ENCODE data around the gene CMPK1.

Gene CMPK1

DNA sequence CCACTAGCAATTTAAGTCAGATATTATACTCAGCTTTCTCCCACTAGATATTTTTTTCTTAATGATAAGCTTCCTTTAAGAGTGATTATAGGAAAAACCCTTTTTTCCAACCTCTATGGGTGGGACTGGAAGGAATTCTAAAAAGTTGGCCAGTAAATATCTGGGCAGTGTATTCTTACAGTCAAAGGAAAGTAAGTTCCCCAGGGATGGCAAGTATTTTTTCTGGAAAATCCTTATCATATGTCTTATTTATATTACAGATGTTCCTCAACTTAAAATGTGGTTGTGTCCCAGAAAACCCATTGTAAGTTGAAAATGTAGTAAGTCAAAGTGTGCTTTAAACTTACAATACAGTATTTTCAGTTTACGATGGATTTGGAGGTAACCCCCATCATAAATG is 29.2 kb downstream of the CMPK1 start:
- TF ChIP-seq, protein P1, sequence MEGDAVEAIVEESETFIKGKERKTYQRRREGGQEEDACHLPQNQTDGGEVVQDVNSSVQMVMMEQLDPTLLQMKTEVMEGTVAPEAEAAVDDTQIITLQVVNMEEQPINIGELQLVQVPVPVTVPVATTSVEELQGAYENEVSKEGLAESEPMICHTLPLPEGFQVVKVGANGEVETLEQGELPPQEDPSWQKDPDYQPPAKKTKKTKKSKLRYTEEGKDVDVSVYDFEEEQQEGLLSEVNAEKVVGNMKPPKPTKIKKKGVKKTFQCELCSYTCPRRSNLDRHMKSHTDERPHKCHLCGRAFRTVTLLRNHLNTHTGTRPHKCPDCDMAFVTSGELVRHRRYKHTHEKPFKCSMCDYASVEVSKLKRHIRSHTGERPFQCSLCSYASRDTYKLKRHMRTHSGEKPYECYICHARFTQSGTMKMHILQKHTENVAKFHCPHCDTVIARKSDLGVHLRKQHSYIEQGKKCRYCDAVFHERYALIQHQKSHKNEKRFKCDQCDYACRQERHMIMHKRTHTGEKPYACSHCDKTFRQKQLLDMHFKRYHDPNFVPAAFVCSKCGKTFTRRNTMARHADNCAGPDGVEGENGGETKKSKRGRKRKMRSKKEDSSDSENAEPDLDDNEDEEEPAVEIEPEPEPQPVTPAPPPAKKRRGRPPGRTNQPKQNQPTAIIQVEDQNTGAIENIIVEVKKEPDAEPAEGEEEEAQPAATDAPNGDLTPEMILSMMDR (IDR thresholded peaks at IDR 0.05; ENCODE audit: low read depth, low read length, poor library complexity, severe bottlenecking): no peak
- no peak for TF ChIP-seq EZH2phosphoT487 (IDR thresholded peaks at IDR 0.05; ENCODE audit: borderline replicate concordance, low read length)
- Histone ChIP-seq H3K79me2 (ENCODE audit: control insufficient read depth, low read length) (peaks cover 61% of the 10 kb centered on the region), H3K9me2 (replicated peaks; ENCODE audit: control insufficient read depth, low read length) (no peaks in the 10 kb centered on the region)

DNA sequence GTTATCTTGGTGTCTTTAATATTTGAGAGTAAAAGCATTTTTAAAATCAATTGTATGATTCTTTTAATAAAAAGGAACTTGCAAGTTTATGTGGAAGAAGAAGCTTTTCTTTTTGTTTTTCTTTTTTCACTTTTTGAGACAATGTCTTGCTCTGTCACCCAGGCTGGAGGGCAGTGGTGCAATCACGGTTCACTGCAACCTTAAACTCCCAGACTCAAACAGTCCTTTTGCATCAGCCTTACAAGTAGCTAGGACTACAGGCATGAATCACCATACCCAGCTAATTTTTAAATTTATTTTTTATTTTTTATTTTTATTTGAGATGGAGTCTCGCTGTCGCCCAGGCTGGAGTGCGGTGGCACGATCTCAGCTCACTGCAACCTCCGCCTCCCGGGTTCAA is 34.1 kb downstream of the CMPK1 start:
- peaks cover 23% of the 10 kb centered on the region for H3K36me3 ChIP-seq (ENCODE audit: control insufficient read depth, low read length)
- H3K9me3 ChIP-seq (ENCODE audit: control insufficient read depth, insufficient read depth, low read length): no peaks in the 10 kb centered on the region
- TF ChIP-seq, protein P1 (IDR thresholded peaks at IDR 0.05; ENCODE audit: low read depth, low read length, poor library complexity, severe bottlenecking): no peak
- TF ChIP-seq EZH2phosphoT487 (IDR thresholded peaks at IDR 0.05; ENCODE audit: borderline replicate concordance, low read length): no peak
- H3K27me3 ChIP-seq (ENCODE audit: control insufficient read depth, low read length): no peaks in the 10 kb centered on the region
- H3K79me2 ChIP-seq (ENCODE audit: control insufficient read depth, low read length): peaks cover 27% of the 10 kb centered on the region
- no peaks in the 10 kb centered on the region for H3K4me1 ChIP-seq (ENCODE audit: control insufficient read depth, low read length)
- H4K20me1 ChIP-seq (ENCODE audit: control insufficient read depth, insufficient read depth, low read depth, low read length): no peaks in the 10 kb centered on the region
- no peak overlapping the region for H3K4me2 ChIP-seq (ENCODE audit: low read length)
- H3K4me3 ChIP-seq (ENCODE audit: low read length): no peak overlapping the region
- no peaks in the 10 kb centered on the region for H3F3A ChIP-seq (ENCODE audit: control insufficient read depth, insufficient read depth)
- H3K27ac ChIP-seq (ENCODE audit: low read depth, low read length): no peak overlapping the region
- no peaks in the 10 kb centered on the region for H3K9me2 ChIP-seq (replicated peaks; ENCODE audit: control insufficient read depth, low read length)

More for the DNA sequence above, 29.2 kb downstream of the CMPK1 start:
- Histone ChIP-seq H3K36me3 (ENCODE audit: control insufficient read depth, low read length) (no peaks in the 10 kb centered on the region), H3K27me3 (ENCODE audit: control insufficient read depth, low read length) (no peaks in the 10 kb centered on the region), H3K9me3 (ENCODE audit: control insufficient read depth, insufficient read depth, low read length) (no peaks in the 10 kb centered on the region), H3F3A (ENCODE audit: control insufficient read depth, insufficient read depth) (no peaks in the 10 kb centered on the region), H3K4me1 (ENCODE audit: control insufficient read depth, low read length) (no peaks in the 10 kb centered on the region), H3K4me2 (ENCODE audit: low read length) (no peak overlapping the region), H3K4me3 (ENCODE audit: low read length) (no peak overlapping the region), H3K27ac (ENCODE audit: low read depth, low read length) (no peak overlapping the region), H4K20me1 (ENCODE audit: control insufficient read depth, insufficient read depth, low read depth, low read length) (no peaks in the 10 kb centered on the region; the same call in 1 of the 2 replicates)

DNA sequence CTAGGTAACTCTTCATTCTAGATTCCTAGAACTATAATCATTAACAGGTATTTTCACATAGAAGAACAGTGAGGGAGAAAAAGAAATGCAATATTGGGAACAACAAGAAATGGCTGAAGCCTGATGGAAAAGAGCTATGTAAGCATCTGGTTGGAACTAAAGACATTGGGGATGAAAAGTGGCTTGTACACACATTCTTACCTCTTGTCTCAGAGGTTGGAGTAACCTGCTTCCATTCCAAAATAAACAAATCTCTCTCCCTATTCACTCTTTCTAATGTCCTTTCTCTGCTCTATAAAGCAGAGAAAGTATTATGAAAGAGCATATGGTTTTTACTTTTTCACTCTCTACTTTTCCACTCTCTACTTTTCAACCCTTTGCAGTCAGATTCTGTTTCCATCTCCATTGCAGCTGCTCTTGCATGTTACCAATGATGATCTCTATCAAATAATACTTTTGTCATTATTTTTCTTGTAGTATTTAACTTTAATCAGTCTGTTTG is 37.5 kb downstream of the CMPK1 start:
- Histone ChIP-seq H3K4me2 (ENCODE audit: low read length) (no peak overlapping the region), H3K79me2 (ENCODE audit: control insufficient read depth, low read length) (peaks cover 3% of the 10 kb centered on the region; the same call in 1 of the 2 replicates), H4K20me1 (ENCODE audit: control insufficient read depth, insufficient read depth, low read depth, low read length) (no peaks in the 10 kb centered on the region), H3K9me3 (ENCODE audit: control insufficient read depth, insufficient read depth, low read length) (no peaks in the 10 kb centered on the region), H3K36me3 (ENCODE audit: control insufficient read depth, low read length) (peaks cover 54% of the 10 kb centered on the region), H3K4me1 (ENCODE audit: control insufficient read depth, low read length) (no peaks in the 10 kb centered on the region), H3F3A (ENCODE audit: control insufficient read depth, insufficient read depth) (no peaks in the 10 kb centered on the region), H3K27me3 (ENCODE audit: control insufficient read depth, low read length) (no peaks in the 10 kb centered on the region), H3K4me3 (ENCODE audit: low read length) (no peak overlapping the region), H3K9me2 (replicated peaks; ENCODE audit: control insufficient read depth, low read length) (no peaks in the 10 kb centered on the region), H3K27ac (ENCODE audit: low read depth, low read length) (no peak overlapping the region)
- TF ChIP-seq, protein P1 (IDR thresholded peaks at IDR 0.05; ENCODE audit: low read depth, low read length, poor library complexity, severe bottlenecking): no peak
- no peak for TF ChIP-seq EZH2phosphoT487 (IDR thresholded peaks at IDR 0.05; ENCODE audit: borderline replicate concordance, low read length)

Measured in DOHH2 (cell line).